GM21717 (cell line): ENCODE results near the gene SPRYD3.
"Not testable (repeated sequence)": the region's sequence is repeated elsewhere in the genome, so short reads cannot be mapped to it uniquely, and the experiment has no call there.

Experiments used
- ATAC-seq: cut with Tn5 transposase; IDR thresholded peaks from one replicate; pipeline ENCODE4 v1.9.1; 2021; ENCODE audit warnings: mild to moderate bottlenecking, moderate library complexity; ENCODE audit not compliant: unreplicated experiment

Gene SPRYD3

GRCh38 chr12:53079226-53080117 is at the start of gene SPRYD3:
Gene SPRYD3 (minus strand): TSS chr12:53079390. CDS start chr12:53079333, 57 bp downstream.
- ATAC-seq: peak; percentile 96

GRCh38 chr12:53127169-53127568 is 48.0 kb upstream of the SPRYD3 start:
- ATAC-seq: no peak

- ATAC-seq: no peak
Measured at GRCh38 chr12:53124352-53124723, 45.1 kb upstream of the SPRYD3 start.

- no peak for ATAC-seq
Measured at GRCh38 chr12:53123578-53124351, 44.6 kb upstream of the SPRYD3 start.

GRCh38 chr12:53122961-53123468 is 43.8 kb upstream of the SPRYD3 start:
- ATAC-seq: no peak

GRCh38 chr12:53120685-53121525 is 41.7 kb upstream of the SPRYD3 start:
- ATAC-seq: no peak

GRCh38 chr12:53118751-53119300 is 39.6 kb upstream of the SPRYD3 start:
- ATAC-seq: no peak

- ATAC-seq: no peak
Measured at GRCh38 chr12:53115891-53116648, 36.9 kb upstream of the SPRYD3 start.

- ATAC-seq: no peak
Measured at GRCh38 chr12:53115112-53115890, 36.1 kb upstream of the SPRYD3 start.

GRCh38 chr12:53113951-53114350 is 34.8 kb upstream of the SPRYD3 start:
- ATAC-seq: no peak

GRCh38 chr12:53113136-53113705 is 34.0 kb upstream of the SPRYD3 start:
- no peak for ATAC-seq

GRCh38 chr12:53112431-53112830 is 33.2 kb upstream of the SPRYD3 start:
- ATAC-seq: not testable (repeated sequence)

- ATAC-seq: no peak
Measured at GRCh38 chr12:53107122-53107521, 27.9 kb upstream of the SPRYD3 start.

- no peak for ATAC-seq
Measured at GRCh38 chr12:53105712-53106439, 26.7 kb upstream of the SPRYD3 start.

GRCh38 chr12:53105256-53105655 is 26.1 kb upstream of the SPRYD3 start:
- ATAC-seq: no peak

GRCh38 chr12:53103860-53104305 is 24.7 kb upstream of the SPRYD3 start:
- ATAC-seq: no peak

GRCh38 chr12:53102883-53103807 is 24.0 kb upstream of the SPRYD3 start, which contains the start of gene SOAT2:
Gene SOAT2 (plus strand): TSS chr12:53103486. CDS start chr12:53103578, 92 bp downstream.
- ATAC-seq: no peak
